ENCODE measurements around the gene PLPP1. TPM values are rescaled to one million over a fixed set of nuclear protein-coding genes. Genes with fewer than 3 reads are reported as not detected.
A peak's percentile ranks its signal among the peaks of the same experiment; 100 is the strongest.

The PLPP1 gene
- 65.1 and 78.6 TPM in 2 replicates for total RNA-seq (2014; rRNA removed; shearing (Covaris generic))
- 58.1 and 63.5 TPM in 2 replicates for polyA plus RNA-seq (2016; fragmentation: Nextera tagmentation; extraction: Ambion mirVana)

GRCh38 chr5:55534436-55535198, at the start of gene PLPP1:
PLPP1 (minus strand) TSS chr5:55534964; CDS start chr5:55534629, 335 bp downstream.
- H3F3A ChIP-seq (ENCODE audit: insufficient read depth), result 0 out of 2 replicates have a peak, but pooled peaks cover 17% of the 10 kb centered on the region
- peak within 1 kb of the TSS; percentile 74 for H3K27ac ChIP-seq
- H3K79me2 ChIP-seq (ENCODE audit: insufficient read depth), result peaks cover 43% of the 10 kb centered on the region
- H2AFZ ChIP-seq, result peak within 1 kb of the TSS; percentile 89
- no peaks in the 10 kb centered on the region for H4K20me1 ChIP-seq (ENCODE audit: insufficient read depth)
- H3K27me3 ChIP-seq (replicated peaks; ENCODE audit: insufficient read depth), result no peaks in the 10 kb centered on the region
- peak within 1 kb of the TSS; percentile 83 for H3K9ac ChIP-seq
- peak; percentile 95 for DNase-seq
- 1% methylated on average over 40 to 75 of the region's 91 CpGs for WGBS, 2 experiments (ENCODE audit: low coverage in 1 of 2, low lambda C conversion rate in 2 of 2, missing lambda C conversion rate in 2 of 2)
- H3K4me1 ChIP-seq (ENCODE audit: insufficient read depth), result peaks cover 23% of the 10 kb centered on the region; the same call in 1 of the 2 replicates
- in situ Hi-C loops (cut with MboI), result no loop called here
- no peaks in the 10 kb centered on the region for H3K9me3 ChIP-seq (ENCODE audit: low read depth)
- no peaks in the 10 kb centered on the region for H3K9me2 ChIP-seq (ENCODE audit: insufficient read depth)
- TF ChIP-seq EZH2phosphoT487 (IDR thresholded peaks at IDR 0.05; ENCODE audit: insufficient read depth, low read depth) (no peak), EZH2 (IDR thresholded peaks at IDR 0.05; ENCODE audit: insufficient read depth, poor library complexity, severe bottlenecking) (no peak)
- peak within 1 kb of the TSS; percentile 98 for H3K4me2 ChIP-seq (ENCODE audit: unreplicated experiment)
- H3K4me3 ChIP-seq, result peak within 1 kb of the TSS; percentile 85
- no peaks in the 10 kb centered on the region for H3K36me3 ChIP-seq (ENCODE audit: low read depth)

GRCh38 chr5:55583578-55583977, 48.8 kb upstream of the PLPP1 start:
- no peaks in the 10 kb centered on the region for H3F3A ChIP-seq (ENCODE audit: insufficient read depth)
- TF ChIP-seq EZH2phosphoT487 (IDR thresholded peaks at IDR 0.05; ENCODE audit: insufficient read depth, low read depth) (no peak), EZH2 (IDR thresholded peaks at IDR 0.05; ENCODE audit: insufficient read depth, poor library complexity, severe bottlenecking) (no peak)
- in situ Hi-C loops (cut with MboI), result no loop called here

GRCh38 chr5:55582256-55582655, 47.5 kb upstream of the PLPP1 start:
- Histone ChIP-seq H3K4me2 (ENCODE audit: unreplicated experiment) (no peak overlapping the region), H3K27me3 (replicated peaks; ENCODE audit: insufficient read depth) (no peaks in the 10 kb centered on the region), H3K27ac (no peak overlapping the region), H3K79me2 (ENCODE audit: insufficient read depth) (no peaks in the 10 kb centered on the region), H3K4me1 (ENCODE audit: insufficient read depth) (peaks cover 6% of the 10 kb centered on the region), H3K4me3 (no peak overlapping the region), H3K36me3 (ENCODE audit: low read depth) (no peaks in the 10 kb centered on the region), H3F3A (ENCODE audit: insufficient read depth) (no peaks in the 10 kb centered on the region), H3K9ac (no peak overlapping the region), H2AFZ (no peak overlapping the region), H4K20me1 (ENCODE audit: insufficient read depth) (no peaks in the 10 kb centered on the region), H3K9me3 (ENCODE audit: low read depth) (no peaks in the 10 kb centered on the region), H3K9me2 (ENCODE audit: insufficient read depth) (no peaks in the 10 kb centered on the region)
- in situ Hi-C loops (cut with MboI), result no loop called here
- WGBS, 2 experiments (ENCODE audit: low coverage in 1 of 2, low lambda C conversion rate in 2 of 2, missing lambda C conversion rate in 2 of 2), result 68 to 73% methylated on average over 2 of the region's 2 CpGs
- no peak for DNase-seq
- TF ChIP-seq EZH2 (IDR thresholded peaks at IDR 0.05; ENCODE audit: insufficient read depth, poor library complexity, severe bottlenecking), result no peak
- no peak for TF ChIP-seq EZH2phosphoT487 (IDR thresholded peaks at IDR 0.05; ENCODE audit: insufficient read depth, low read depth)

More at GRCh38 chr5:55583578-55583977, 48.8 kb upstream of the PLPP1 start:
- no peak overlapping the region for H2AFZ ChIP-seq
- no peak overlapping the region for H3K9ac ChIP-seq
- no peak overlapping the region for H3K27ac ChIP-seq
- no peaks in the 10 kb centered on the region for H3K4me1 ChIP-seq (ENCODE audit: insufficient read depth)
- H3K36me3 ChIP-seq (ENCODE audit: low read depth), result no peaks in the 10 kb centered on the region
- H3K4me3 ChIP-seq, result no peak overlapping the region
- H3K9me3 ChIP-seq (ENCODE audit: low read depth), result no peaks in the 10 kb centered on the region
- no peaks in the 10 kb centered on the region for H3K79me2 ChIP-seq (ENCODE audit: insufficient read depth)
- H3K9me2 ChIP-seq (ENCODE audit: insufficient read depth), result no peaks in the 10 kb centered on the region
- no peaks in the 10 kb centered on the region for H4K20me1 ChIP-seq (ENCODE audit: insufficient read depth)
- H3K4me2 ChIP-seq (ENCODE audit: unreplicated experiment), result no peak overlapping the region
- WGBS, 2 experiments (ENCODE audit: low coverage in 1 of 2, low lambda C conversion rate in 2 of 2, missing lambda C conversion rate in 2 of 2), result 84 to 87% methylated on average over 9 of the region's 9 CpGs
- no peak for DNase-seq
- no peaks in the 10 kb centered on the region for H3K27me3 ChIP-seq (replicated peaks; ENCODE audit: insufficient read depth)

GRCh38 chr5:55580042-55580441, 45.3 kb upstream of the PLPP1 start:
- H3K4me2 ChIP-seq (ENCODE audit: unreplicated experiment), result no peak overlapping the region
- H3K9me3 ChIP-seq (ENCODE audit: low read depth), result no peaks in the 10 kb centered on the region
- peaks cover 10% of the 10 kb centered on the region for H3K4me1 ChIP-seq (ENCODE audit: insufficient read depth)
- DNase-seq, result no peak
- no peak overlapping the region for H3K4me3 ChIP-seq
- no peaks in the 10 kb centered on the region for H3K27me3 ChIP-seq (replicated peaks; ENCODE audit: insufficient read depth)
- H2AFZ ChIP-seq, result no peak overlapping the region
- no peaks in the 10 kb centered on the region for H3K9me2 ChIP-seq (ENCODE audit: insufficient read depth)
- 0 out of 2 replicates have a peak, but pooled peaks cover 5% of the 10 kb centered on the region for H3F3A ChIP-seq (ENCODE audit: insufficient read depth)
- no peaks in the 10 kb centered on the region for H3K79me2 ChIP-seq (ENCODE audit: insufficient read depth)
- TF ChIP-seq EZH2 (IDR thresholded peaks at IDR 0.05; ENCODE audit: insufficient read depth, poor library complexity, severe bottlenecking), result no peak
- no peak for TF ChIP-seq EZH2phosphoT487 (IDR thresholded peaks at IDR 0.05; ENCODE audit: insufficient read depth, low read depth)
- no peaks in the 10 kb centered on the region for H3K36me3 ChIP-seq (ENCODE audit: low read depth)
- no peak overlapping the region for H3K9ac ChIP-seq
- H3K27ac ChIP-seq, result no peak overlapping the region
- H4K20me1 ChIP-seq (ENCODE audit: insufficient read depth), result no peaks in the 10 kb centered on the region
- in situ Hi-C loops (cut with MboI), result no loop called here
- 82% methylated on average over 6 of the region's 6 CpGs for WGBS, 2 experiments (ENCODE audit: low coverage in 1 of 2, low lambda C conversion rate in 2 of 2, missing lambda C conversion rate in 2 of 2)

All from GM23248 (cell line).